WTC11 (cell line): ENCODE data around the gene GATAD2A. TPM values are rescaled to one million over a fixed set of nuclear protein-coding genes. Genes with fewer than 3 reads are reported as not detected.

Experiments used
- ATAC-seq: fragments of 200-7000 bp; cut with Tn5 transposase; 2 replicates; pipeline ENCODE4 v1.10.0; 2021; ENCODE audit warnings: mild to moderate bottlenecking, moderate library complexity
- CTCF ChIA-PET: fragments of 300-600 bp; sonication (Branson Sonifier 250); formaldehyde crosslinking; loops from one replicate; lab custom pipeline; 2021; ENCODE audit warnings: antibody characterized with exemption; lab: Charles Lee
- POLR2A ChIA-PET: fragments of 350-600 bp; sonication (Branson Sonifier 250); formaldehyde crosslinking; loops from one replicate; lab custom pipeline; 2021; ENCODE audit warnings: antibody characterized with exemption; lab: Charles Lee
- DNase-seq: peaks from one replicate; pipeline ENCODE4 v3.0.0; 2021; ENCODE audit warnings: low spot score
- H3K27ac Mint-ChIP-seq: 2 replicates; pipeline ENCODE4 v1.8.0; 2021; ENCODE audit warnings: mixed read lengths
- H3K27me3 Mint-ChIP-seq: 2 replicates; pipeline ENCODE4 v1.8.0; 2021; ENCODE audit warnings: low read depth, mild to moderate bottlenecking, moderate library complexity, mixed read lengths
- H3K36me3 Mint-ChIP-seq: 2 replicates; pipeline ENCODE4 v1.8.0; 2021; ENCODE audit warnings: mixed read lengths
- H3K4me1 Mint-ChIP-seq: 2 replicates; pipeline ENCODE4 v1.8.0; 2022; ENCODE audit warnings: mixed read lengths
- H3K4me3 Mint-ChIP-seq: 2 replicates; pipeline ENCODE4 v1.8.0; 2021; ENCODE audit warnings: mild to moderate bottlenecking, moderate library complexity, mixed read lengths
- H3K9me3 Mint-ChIP-seq: 2 replicates; pipeline ENCODE4 v1.8.0; 2021; ENCODE audit warnings: mixed read lengths
- ARID4B ChIP-seq: sonication (generic); formaldehyde crosslinking; IDR thresholded peaks from 2 replicates; pipeline ENCODE4 v1.8.0; 2023; ENCODE audit warnings: missing genetic modification reagents, mild to moderate bottlenecking, borderline replicate concordance
- CBFB ChIP-seq: sonication (generic); formaldehyde crosslinking; IDR thresholded peaks from 2 replicates; pipeline ENCODE4 v1.8.1; 2022; ENCODE audit warnings: mild to moderate bottlenecking, low read depth, missing genetic modification reagents
- ELF4 ChIP-seq: sonication (generic); formaldehyde crosslinking; IDR thresholded peaks from 2 replicates; pipeline ENCODE4 v1.8.1; 2022; ENCODE audit warnings: low read depth, mild to moderate bottlenecking, moderate library complexity, missing genetic modification reagents
- EMX1 ChIP-seq: fragments of 250-450 bp; sonication (Bioruptor Pico); IDR thresholded peaks from 2 replicates; pipeline ENCODE4 v1.8.0; 2021; ENCODE audit warnings: mild to moderate bottlenecking
- JAZF1 ChIP-seq: fragments of 250-450 bp; sonication (Bioruptor Pico); IDR thresholded peaks from 2 replicates; pipeline ENCODE4 v1.9.0; 2021; ENCODE audit warnings: moderate library complexity, mild to moderate bottlenecking, inconsistent platforms
- NFYB ChIP-seq: sonication (generic); formaldehyde crosslinking; conservative IDR thresholded peaks from 2 replicates; pipeline ENCODE4 v1.8.0; 2022; ENCODE audit warnings: low read depth, missing genetic modification reagents
- PRRX2 ChIP-seq: fragments of 250-450 bp; sonication (Bioruptor Pico); IDR thresholded peaks from 2 replicates; pipeline ENCODE4 v1.8.0; 2021; ENCODE audit warnings: mild to moderate bottlenecking
- SP1 ChIP-seq: sonication (generic); formaldehyde crosslinking; conservative IDR thresholded peaks from 2 replicates; pipeline ENCODE4 v1.8.1; 2022; ENCODE audit warnings: missing genetic modification reagents
- ZBTB43 ChIP-seq: sonication (generic); formaldehyde crosslinking; IDR thresholded peaks from 2 replicates; pipeline ENCODE4 v1.8.1; 2023; ENCODE audit warnings: mild to moderate bottlenecking, missing genetic modification reagents
- ZMAT4 ChIP-seq: fragments of 250-450 bp; sonication (Bioruptor Pico); IDR thresholded peaks from 2 replicates; pipeline ENCODE4 v1.9.0; 2021; ENCODE audit warnings: mild to moderate bottlenecking
- ZNF232 ChIP-seq: sonication (generic); formaldehyde crosslinking; IDR thresholded peaks from 2 replicates; pipeline ENCODE4 v1.8.0; 2022; ENCODE audit warnings: mild to moderate bottlenecking, missing genetic modification reagents
- ZNF281 ChIP-seq: sonication (generic); formaldehyde crosslinking; IDR thresholded peaks from 2 replicates; pipeline ENCODE4 v1.8.0; 2023; ENCODE audit warnings: mild to moderate bottlenecking, missing genetic modification reagents
- total RNA-seq: library from RNA; stranded (reverse); gene quantifications from 3 replicates; pipeline ENCODE4 v1.2.3, GENCODE V29; 2021
- TF ChIP-seq, protein P1 (sequence below): sonication (generic); formaldehyde crosslinking; IDR thresholded peaks from 2 replicates; pipeline ENCODE4 v1.8.0; 2022; ENCODE audit warnings: mild to moderate bottlenecking, missing genetic modification reagents
- TF ChIP-seq, protein P2 (sequence below): sonication (generic); formaldehyde crosslinking; IDR thresholded peaks from 2 replicates; pipeline ENCODE4 v1.8.0; 2022; ENCODE audit warnings: mild to moderate bottlenecking, missing genetic modification reagents

Gene GATAD2A
- total RNA-seq, 1 experiment from 2014 or later, result 209 TPM

- no peaks in the 10 kb centered on the region for H3K36me3 Mint-ChIP-seq
- ATAC-seq, result peak; percentile 14
- H3K27me3 Mint-ChIP-seq, result peaks cover 36% of the 10 kb centered on the region
- CTCF ChIA-PET, result interaction anchor here (1.4 to 14.4 kb wide), 3 partner anchors 15 to 106 kb away, joined by 3 to 408 read pairs (median 7); partner anchors contain the start of genes GMIP and LPAR2
- peak within 1 kb of the TSS; percentile 69 for H3K4me3 Mint-ChIP-seq
- peaks cover 15% of the 10 kb centered on the region for H3K4me1 Mint-ChIP-seq
- TF ChIP-seq NFYB (no peak), PRRX2 (CRISPR knock-in tag) (no peak), JAZF1 (CRISPR knock-in tag) (no peak), CBFB (CRISPR knock-in tag) (no peak), ARID4B (CRISPR knock-in tag) (0 out of 2 replicates have a peak, but pooled peaks have one; percentile 56), ELF4 (CRISPR knock-in tag) (no peak), ZNF281 (CRISPR knock-in tag) (no peak), ZBTB43 (CRISPR knock-in tag) (peak; percentile 70; the same call in 1 of the 2 replicates), EMX1 (CRISPR knock-in tag) (peak; percentile 67; the same call in 1 of the 2 replicates), SP1 (peak; percentile 90), ZNF232 (CRISPR knock-in tag) (peak; percentile 72), ZMAT4 (CRISPR knock-in tag) (no peak)
- TF ChIP-seq, protein P1, sequence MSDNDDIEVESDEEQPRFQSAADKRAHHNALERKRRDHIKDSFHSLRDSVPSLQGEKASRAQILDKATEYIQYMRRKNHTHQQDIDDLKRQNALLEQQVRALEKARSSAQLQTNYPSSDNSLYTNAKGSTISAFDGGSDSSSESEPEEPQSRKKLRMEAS, result peak; percentile 63
- TF ChIP-seq, protein P2, sequence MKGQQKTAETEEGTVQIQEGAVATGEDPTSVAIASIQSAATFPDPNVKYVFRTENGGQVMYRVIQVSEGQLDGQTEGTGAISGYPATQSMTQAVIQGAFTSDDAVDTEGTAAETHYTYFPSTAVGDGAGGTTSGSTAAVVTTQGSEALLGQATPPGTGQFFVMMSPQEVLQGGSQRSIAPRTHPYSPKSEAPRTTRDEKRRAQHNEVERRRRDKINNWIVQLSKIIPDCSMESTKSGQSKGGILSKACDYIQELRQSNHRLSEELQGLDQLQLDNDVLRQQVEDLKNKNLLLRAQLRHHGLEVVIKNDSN (CRISPR knock-in tag), result 0 out of 2 replicates have a peak, but pooled peaks have one; percentile 19
- TF ChIP-seq, all 79 proteins: peak for 7
- Mint-ChIP-seq H3K27ac (no peak within 1 kb of the TSS), H3K9me3 (no peaks in the 10 kb centered on the region)
- POLR2A ChIA-PET, result interaction anchor here (0.6 kb wide), 1 partner anchor 629 kb away, joined by 3 read pairs; no protein-coding TSS in a partner anchor
- DNase-seq, result peak; percentile 91
Observed at GRCh38 chr19:19538061-19538784, 132.7 kb downstream of the GATAD2A start, which contains the start of gene CILP2. TSS of gene CILP2 (plus strand) at chr19:19538265. CDS start at chr19:19538350, 85 bp downstream.
